Activated B cell treated with CpG ODN at 0.5 μM for 24 hours (primary cell): ENCODE measurements around the gene CDK15. TPM values are rescaled to one million over a fixed set of nuclear protein-coding genes. Genes with fewer than 3 reads are reported as not detected.

Experiments
- ATAC-seq: fragments of 200-7000 bp; cut with Tn5 transposase; one replicate; pipeline ENCODE4 v1.10.0; 2021; ENCODE audit warnings: low read depth, mild to moderate bottlenecking, moderate library complexity
- CTCF ChIA-PET: fragments of 350-600 bp; sonication (Branson Sonifier 250); formaldehyde crosslinking; loops from one replicate; lab custom pipeline; 2021; ENCODE audit warnings: antibody characterized with exemption; lab: Charles Lee
- POLR2A ChIA-PET: fragments of 350-600 bp; sonication (Branson Sonifier 250); formaldehyde crosslinking; loops from one replicate; lab custom pipeline; 2021; ENCODE audit warnings: antibody characterized with exemption; lab: Charles Lee
- DNase-seq: peaks from one replicate; pipeline ENCODE4 v3.0.0; 2022
- H3K27ac Mint-ChIP-seq: one replicate; pipeline ENCODE4 v1.8.0; 2020; ENCODE audit warnings: mixed read lengths
- H3K27me3 Mint-ChIP-seq: one replicate; pipeline ENCODE4 v1.8.0; 2021; ENCODE audit warnings: mixed read lengths
- H3K36me3 Mint-ChIP-seq: one replicate; pipeline ENCODE4 v1.8.0; 2021; ENCODE audit warnings: low read depth, mixed read lengths
- H3K4me1 Mint-ChIP-seq: one replicate; pipeline ENCODE4 v1.8.0; 2021; ENCODE audit warnings: mixed read lengths
- H3K4me3 Mint-ChIP-seq: one replicate; pipeline ENCODE4 v1.8.0; 2020; ENCODE audit warnings: mild to moderate bottlenecking, mixed read lengths
- H3K9me3 Mint-ChIP-seq: one replicate; pipeline ENCODE4 v1.8.0; 2020; ENCODE audit warnings: mixed read lengths
- intact Hi-C: fragments of 100-400 bp; cut with micrococcal nuclease; formaldehyde crosslinking; loops from one replicate; pipeline ENCODE4 v1.15.1; 2024
- total RNA-seq: library from RNA; stranded (reverse); gene quantifications from 2 replicates; pipeline ENCODE4 v1.2.3, GENCODE V29; 2022
- TF ChIP-seq, protein P1 (sequence below): fragments of 200-600 bp; IDR thresholded peaks from one replicate; pipeline ENCODE4 v1.8.0; 2022; ENCODE audit warnings: antibody characterized with exemption, mild to moderate bottlenecking

The CDK15 gene
- total RNA-seq, 1 donor from 2014 or later = not detected

DNA sequence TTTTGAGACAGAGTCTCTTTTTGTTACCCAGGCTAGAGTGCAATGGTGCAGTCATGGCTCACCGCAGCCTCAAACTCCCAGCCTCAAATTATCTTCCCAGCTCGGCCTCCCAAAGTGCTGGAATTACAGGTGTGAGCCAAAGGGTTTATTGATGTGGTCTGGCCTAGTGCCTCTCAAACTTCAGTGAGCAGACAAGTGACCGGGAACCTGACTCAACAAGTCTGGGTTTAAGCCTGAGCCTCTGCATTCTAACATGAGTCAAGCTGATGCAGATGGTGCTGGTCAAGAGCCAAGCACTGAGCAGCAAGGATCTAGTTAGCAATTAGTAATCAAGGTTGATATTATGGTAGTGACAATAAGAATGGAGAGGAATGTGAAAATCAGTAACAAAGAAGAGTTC, 21.3 kb downstream of the CDK15 start:
- ATAC-seq (no peak), DNase-seq (no peak)
- no peaks in the 10 kb centered on the region for H3K4me1 Mint-ChIP-seq
- intact Hi-C loops = no loop called here
- no peaks in the 10 kb centered on the region for H3K36me3 Mint-ChIP-seq
- ChIA-PET POLR2A (no interaction called here), CTCF (no interaction called here)
- H3K4me3 Mint-ChIP-seq = no peak overlapping the region
- peaks cover 10% of the 10 kb centered on the region for H3K27me3 Mint-ChIP-seq
- no peak overlapping the region for H3K27ac Mint-ChIP-seq
- no peaks in the 10 kb centered on the region for H3K9me3 Mint-ChIP-seq
- TF ChIP-seq, protein P1, sequence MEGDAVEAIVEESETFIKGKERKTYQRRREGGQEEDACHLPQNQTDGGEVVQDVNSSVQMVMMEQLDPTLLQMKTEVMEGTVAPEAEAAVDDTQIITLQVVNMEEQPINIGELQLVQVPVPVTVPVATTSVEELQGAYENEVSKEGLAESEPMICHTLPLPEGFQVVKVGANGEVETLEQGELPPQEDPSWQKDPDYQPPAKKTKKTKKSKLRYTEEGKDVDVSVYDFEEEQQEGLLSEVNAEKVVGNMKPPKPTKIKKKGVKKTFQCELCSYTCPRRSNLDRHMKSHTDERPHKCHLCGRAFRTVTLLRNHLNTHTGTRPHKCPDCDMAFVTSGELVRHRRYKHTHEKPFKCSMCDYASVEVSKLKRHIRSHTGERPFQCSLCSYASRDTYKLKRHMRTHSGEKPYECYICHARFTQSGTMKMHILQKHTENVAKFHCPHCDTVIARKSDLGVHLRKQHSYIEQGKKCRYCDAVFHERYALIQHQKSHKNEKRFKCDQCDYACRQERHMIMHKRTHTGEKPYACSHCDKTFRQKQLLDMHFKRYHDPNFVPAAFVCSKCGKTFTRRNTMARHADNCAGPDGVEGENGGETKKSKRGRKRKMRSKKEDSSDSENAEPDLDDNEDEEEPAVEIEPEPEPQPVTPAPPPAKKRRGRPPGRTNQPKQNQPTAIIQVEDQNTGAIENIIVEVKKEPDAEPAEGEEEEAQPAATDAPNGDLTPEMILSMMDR = no peak

DNA sequence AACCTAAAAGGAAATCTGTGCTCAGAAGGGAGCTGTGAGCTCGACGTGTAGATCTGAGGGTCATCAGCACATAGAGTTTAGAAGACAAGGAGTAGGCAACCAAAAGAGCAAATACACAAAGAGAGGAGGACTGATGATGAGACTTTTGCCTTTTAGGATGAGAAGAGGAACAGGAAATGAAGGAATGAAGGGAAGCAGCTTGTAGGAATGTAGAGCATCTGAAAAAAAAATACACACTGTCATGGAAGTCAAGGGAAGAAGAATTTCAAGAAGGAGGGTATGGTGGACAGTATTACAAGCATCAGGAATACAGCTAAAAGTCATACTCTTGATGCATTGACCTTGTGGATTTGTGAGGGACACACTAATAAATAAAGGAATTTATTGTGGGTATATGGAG, 21.9 kb downstream of the CDK15 start:
- no peaks in the 10 kb centered on the region for H3K4me1 Mint-ChIP-seq

DNA sequence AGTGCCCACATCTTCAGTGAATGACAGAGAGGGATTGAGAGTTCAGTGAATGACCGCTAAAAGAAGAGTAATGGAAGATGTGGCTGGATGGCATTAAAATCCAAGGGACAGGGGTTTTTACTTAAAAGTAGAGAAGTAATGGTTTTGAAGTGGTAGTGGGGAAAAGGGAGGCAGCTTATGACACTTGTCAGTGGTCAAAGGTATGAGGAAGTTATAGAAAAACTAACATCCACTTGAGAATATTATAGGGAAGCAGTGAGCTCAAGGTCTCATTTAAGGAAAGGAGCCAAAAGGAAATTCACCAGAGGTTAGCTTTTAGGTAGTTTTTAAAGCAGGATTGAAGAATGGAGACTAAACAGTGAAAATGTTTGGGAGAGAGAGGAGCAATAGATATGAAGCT, 24.3 kb downstream of the CDK15 start:
- TF ChIP-seq, protein P1 = no peak
- ChIA-PET POLR2A (no interaction called here), CTCF (no interaction called here)
- Mint-ChIP-seq H3K4me3 (no peak overlapping the region), H3K36me3 (no peaks in the 10 kb centered on the region), H3K27ac (no peak overlapping the region), H3K27me3 (peaks cover 5% of the 10 kb centered on the region), H3K4me1 (no peaks in the 10 kb centered on the region), H3K9me3 (no peaks in the 10 kb centered on the region)
- ATAC-seq (no peak), DNase-seq (no peak)
- intact Hi-C loops = no loop called here

More for the DNA sequence above, 21.9 kb downstream of the CDK15 start:
- TF ChIP-seq, protein P1 = no peak
- H3K9me3 Mint-ChIP-seq = no peaks in the 10 kb centered on the region
- H3K36me3 Mint-ChIP-seq = no peaks in the 10 kb centered on the region
- ATAC-seq (no peak), DNase-seq (no peak)
- intact Hi-C loops = no loop called here
- ChIA-PET POLR2A (no interaction called here), CTCF (no interaction called here)
- no peak overlapping the region for H3K4me3 Mint-ChIP-seq
- H3K27ac Mint-ChIP-seq = no peak overlapping the region
- H3K27me3 Mint-ChIP-seq = peaks cover 10% of the 10 kb centered on the region

DNA sequence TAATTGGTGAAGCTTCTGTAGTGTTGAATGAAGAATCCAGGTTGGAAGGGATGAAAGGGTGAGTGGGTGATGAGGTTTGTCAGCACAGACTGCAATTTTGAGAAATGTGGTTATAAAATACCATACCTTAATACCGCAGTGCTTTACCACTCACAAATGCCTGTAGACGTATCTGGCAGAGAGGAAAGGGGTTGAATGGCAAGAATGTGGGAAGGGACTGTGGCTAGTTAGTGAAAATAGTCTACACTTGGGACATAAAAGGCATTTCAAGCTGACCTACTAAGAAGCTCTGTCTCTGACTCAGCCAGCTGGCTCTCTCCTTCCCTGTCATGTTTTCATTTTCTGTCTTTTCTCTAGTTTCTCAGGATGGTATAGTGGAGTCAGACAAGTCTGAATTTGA, 25.1 kb downstream of the CDK15 start:
- no peak overlapping the region for H3K4me3 Mint-ChIP-seq
- H3K27me3 Mint-ChIP-seq = peaks cover 6% of the 10 kb centered on the region
- ChIA-PET CTCF (no interaction called here), POLR2A (no interaction called here)
- H3K9me3 Mint-ChIP-seq = no peaks in the 10 kb centered on the region
- ATAC-seq (no peak), DNase-seq (no peak)
- intact Hi-C loops = no loop called here
- no peaks in the 10 kb centered on the region for H3K36me3 Mint-ChIP-seq
- no peaks in the 10 kb centered on the region for H3K4me1 Mint-ChIP-seq
- no peak overlapping the region for H3K27ac Mint-ChIP-seq
- TF ChIP-seq, protein P1 = no peak

DNA sequence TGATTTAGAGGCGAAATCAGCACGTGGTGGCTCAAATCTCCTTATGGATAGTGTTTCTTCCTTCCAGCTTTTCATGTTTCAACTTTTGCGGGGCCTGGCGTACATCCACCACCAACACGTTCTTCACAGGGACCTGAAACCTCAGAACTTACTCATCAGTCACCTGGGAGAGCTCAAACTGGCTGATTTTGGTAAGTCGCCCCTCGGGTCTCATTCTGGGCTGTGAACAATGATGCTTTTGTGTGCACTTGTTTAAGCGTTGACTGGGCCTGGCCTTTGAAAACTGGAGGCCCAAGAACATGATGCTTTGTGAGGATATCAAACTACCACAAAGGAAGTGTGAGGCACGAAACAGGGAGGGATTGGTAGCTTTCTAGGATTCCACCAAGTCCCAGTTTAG, 27.4 kb downstream of the CDK15 start:
- no peaks in the 10 kb centered on the region for H3K36me3 Mint-ChIP-seq
- intact Hi-C loops = no loop called here
- no peaks in the 10 kb centered on the region for H3K9me3 Mint-ChIP-seq
- no peak for ATAC-seq
- ChIA-PET CTCF (no interaction called here), POLR2A (no interaction called here)
- H3K4me1 Mint-ChIP-seq = no peaks in the 10 kb centered on the region
- DNase-seq = no peak
- TF ChIP-seq, protein P1 = no peak
- H3K4me3 Mint-ChIP-seq = no peak overlapping the region
- H3K27me3 Mint-ChIP-seq = peaks cover 8% of the 10 kb centered on the region
- no peak overlapping the region for H3K27ac Mint-ChIP-seq
